Measurements from ENCODE around the gene UBE2L3.

UBE2L3 gene

GRCh38 chr22:21666786-21667185 lies 99.3 kb downstream of the UBE2L3 start:
- Mint-ChIP-seq H3K4me1 (ENCODE audit: low read depth) (peaks cover 49% of the 10 kb centered on the region), H3K36me3 (ENCODE audit: low read depth) (peaks cover 47% of the 10 kb centered on the region), H3K27ac (peak overlapping the region; percentile 99), H3K9me3 (no peaks in the 10 kb centered on the region), H3K4me3 (peak overlapping the region; percentile 97), H3K27me3 (no peaks in the 10 kb centered on the region)
- intact Hi-C loops (cut with micrococcal nuclease): no loop called here

- peaks cover 60% of the 10 kb centered on the region for H3K4me1 Mint-ChIP-seq (ENCODE audit: low read depth)
- H3K36me3 Mint-ChIP-seq (ENCODE audit: low read depth): peaks cover 69% of the 10 kb centered on the region
- H3K27ac Mint-ChIP-seq: no peak overlapping the region
- no peaks in the 10 kb centered on the region for H3K9me3 Mint-ChIP-seq
- intact Hi-C loops (cut with micrococcal nuclease): no loop called here
- H3K27me3 Mint-ChIP-seq: no peaks in the 10 kb centered on the region
- H3K4me3 Mint-ChIP-seq: no peak overlapping the region
Measured at GRCh38 chr22:21669026-21669425, 101.5 kb downstream of the UBE2L3 start.

GRCh38 chr22:21672107-21672629 lies 104.7 kb downstream of the UBE2L3 start:
- intact Hi-C loops (cut with micrococcal nuclease): no loop called here
- H3K9me3 Mint-ChIP-seq: no peaks in the 10 kb centered on the region
- peaks cover 91% of the 10 kb centered on the region for H3K36me3 Mint-ChIP-seq (ENCODE audit: low read depth)
- H3K27ac Mint-ChIP-seq: no peak overlapping the region
- H3K4me1 Mint-ChIP-seq (ENCODE audit: low read depth): peaks cover 46% of the 10 kb centered on the region
- H3K27me3 Mint-ChIP-seq: no peaks in the 10 kb centered on the region
- H3K4me3 Mint-ChIP-seq: no peak overlapping the region
